ENCODE data around the gene CPSF3. TPM values are rescaled to one million over a fixed set of nuclear protein-coding genes. Genes with fewer than 3 reads are reported as not detected.

Gene CPSF3
- total RNA-seq, 1 experiment from 2014 or later, result 95.5 TPM

DNA sequence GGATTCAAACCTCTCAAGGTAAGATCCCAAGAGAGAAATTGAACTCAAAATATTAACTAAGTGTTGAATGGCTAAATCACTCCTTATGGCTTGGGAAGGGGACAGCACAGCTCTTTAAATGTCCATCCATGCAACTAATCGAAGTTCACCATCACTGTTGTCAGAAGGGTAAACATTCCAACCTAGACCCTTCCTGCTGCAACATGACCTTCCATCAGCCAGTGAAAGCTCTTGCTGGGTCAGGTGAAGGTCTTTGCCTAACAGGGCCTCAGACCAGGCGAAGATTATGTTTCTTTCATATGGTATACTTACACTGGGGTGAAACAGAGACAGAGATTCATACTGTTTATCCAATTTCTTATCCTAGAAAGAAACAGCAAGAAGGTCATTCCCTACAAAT lies 67.3 kb downstream of the CPSF3 start:
- H3K4me1 Mint-ChIP-seq, result no peaks in the 10 kb centered on the region
- H3K56ac ChIP-seq (ENCODE audit: insufficient read length, low read depth, low read length), result no peak overlapping the region
- H2BK5ac ChIP-seq (ENCODE audit: insufficient read length, low read length), result no peak overlapping the region
- H3K79me1 ChIP-seq (ENCODE audit: insufficient read depth, low read depth, low read length, poor library complexity, severe bottlenecking), result no peaks in the 10 kb centered on the region
- no peak overlapping the region for H3K14ac ChIP-seq (ENCODE audit: insufficient read depth, low read length)
- no peaks in the 10 kb centered on the region for H4K20me1 ChIP-seq (ENCODE audit: control insufficient read depth, insufficient read depth, insufficient read length)
- no peak overlapping the region for H3K4ac ChIP-seq (ENCODE audit: low read depth, low read length)
- no peak overlapping the region for H4K8ac ChIP-seq (replicated peaks; ENCODE audit: insufficient read length, low read depth, low read length)
- H2BK15ac ChIP-seq (ENCODE audit: low read depth, low read length), result no peak overlapping the region
- H3K36me3 Mint-ChIP-seq (ENCODE audit: insufficient read depth in 1 of 3, low read depth in 3 of 3), result peaks cover 17 to 83% (median 71%) of the 10 kb centered on the region in 3 experiments; a peak in 6 of 7 replicates
- WGBS (ENCODE audit: extremely low coverage, insufficient read length, low lambda C conversion rate), result no CpG with 5 or more reads among the region's 2 CpGs
- no peaks in the 10 kb centered on the region for H3K4me1 ChIP-seq (ENCODE audit: insufficient read depth, low read length)
- no peak overlapping the region for H2BK120ac ChIP-seq (ENCODE audit: low read depth, low read length, poor library complexity, severe bottlenecking)
- no peak overlapping the region for H4K5ac ChIP-seq (ENCODE audit: insufficient read length, low read depth, low read length)
- TF ChIP-seq, protein P1, sequence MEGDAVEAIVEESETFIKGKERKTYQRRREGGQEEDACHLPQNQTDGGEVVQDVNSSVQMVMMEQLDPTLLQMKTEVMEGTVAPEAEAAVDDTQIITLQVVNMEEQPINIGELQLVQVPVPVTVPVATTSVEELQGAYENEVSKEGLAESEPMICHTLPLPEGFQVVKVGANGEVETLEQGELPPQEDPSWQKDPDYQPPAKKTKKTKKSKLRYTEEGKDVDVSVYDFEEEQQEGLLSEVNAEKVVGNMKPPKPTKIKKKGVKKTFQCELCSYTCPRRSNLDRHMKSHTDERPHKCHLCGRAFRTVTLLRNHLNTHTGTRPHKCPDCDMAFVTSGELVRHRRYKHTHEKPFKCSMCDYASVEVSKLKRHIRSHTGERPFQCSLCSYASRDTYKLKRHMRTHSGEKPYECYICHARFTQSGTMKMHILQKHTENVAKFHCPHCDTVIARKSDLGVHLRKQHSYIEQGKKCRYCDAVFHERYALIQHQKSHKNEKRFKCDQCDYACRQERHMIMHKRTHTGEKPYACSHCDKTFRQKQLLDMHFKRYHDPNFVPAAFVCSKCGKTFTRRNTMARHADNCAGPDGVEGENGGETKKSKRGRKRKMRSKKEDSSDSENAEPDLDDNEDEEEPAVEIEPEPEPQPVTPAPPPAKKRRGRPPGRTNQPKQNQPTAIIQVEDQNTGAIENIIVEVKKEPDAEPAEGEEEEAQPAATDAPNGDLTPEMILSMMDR (conservative IDR thresholded peaks at IDR 0.05), result no peak
- no peaks in the 10 kb centered on the region for H3K9me3 ChIP-seq (ENCODE audit: control insufficient read depth, low read depth, low read length)
- no peak overlapping the region for H2AFZ ChIP-seq (ENCODE audit: low read length)
- no peaks in the 10 kb centered on the region for H3K27me3 Mint-ChIP-seq (ENCODE audit: low read depth)
- H3K79me2 ChIP-seq (ENCODE audit: insufficient read depth, low read length), result no peaks in the 10 kb centered on the region
- DNase-seq, result no peak
- H3K27ac Mint-ChIP-seq, result no peak overlapping the region
- no peak overlapping the region for H3K27ac ChIP-seq (ENCODE audit: insufficient read length, low read depth, low read length)
- H2BK12ac ChIP-seq (ENCODE audit: insufficient read length, low read depth, low read length), result no peak overlapping the region
- H3K27me3 ChIP-seq (ENCODE audit: insufficient read depth, low read length), result no peaks in the 10 kb centered on the region
- H2BK20ac ChIP-seq (ENCODE audit: low read depth, low read length, poor library complexity, severe bottlenecking), result no peak overlapping the region
- H3T11ph ChIP-seq (ENCODE audit: low read length), result no peak overlapping the region
- H4K91ac ChIP-seq (ENCODE audit: insufficient read length, low read depth, low read length), result no peak overlapping the region
- no peaks in the 10 kb centered on the region for H3K23me2 ChIP-seq (ENCODE audit: insufficient read length, low read depth, low read length, poor library complexity, severe bottlenecking)
- no peak overlapping the region for H3K9ac ChIP-seq (ENCODE audit: extremely low read depth, insufficient read length, low read length)
- H3K23ac ChIP-seq (ENCODE audit: insufficient read length, low read depth, low read length), result no peak overlapping the region
- no peak overlapping the region for H3K18ac ChIP-seq (ENCODE audit: insufficient read length, low read depth, low read length)
- H3K9me3 Mint-ChIP-seq, result no peaks in the 10 kb centered on the region
- H3K4me3 Mint-ChIP-seq, result no peak overlapping the region
- no peak overlapping the region for H2AK5ac ChIP-seq (ENCODE audit: insufficient read length, low read length)
- no peak overlapping the region for H3K4me2 ChIP-seq (ENCODE audit: insufficient read depth, insufficient read length, low read length)
